Activated CD4-positive, alpha-beta T cell treated with anti-CD3 and anti-CD28 coated beads, Interleukin-2, amount 50 U/mL, for 4 hours (primary cell): Measurements from ENCODE around the gene PTOV1.

Experiments used
- DNase-seq, 2 experiments: peaks; one replicate each; pipeline ENCODE4 v3.0.0-alpha.2; 2020

The PTOV1 gene

GRCh38 chr19:49877020-49877878, 26.3 kb downstream of the PTOV1 start, which contains the start of the genes AKT1S1 and TBC1D17:
AKT1S1 (minus strand) TSS chr19:49877355; CDS start chr19:49873295, 4,060 bp downstream.
TBC1D17 (plus strand) TSS chr19:49877702; CDS start chr19:49877724, 22 bp downstream.
- peak; percentile 95 to 98 for DNase-seq

DNA sequence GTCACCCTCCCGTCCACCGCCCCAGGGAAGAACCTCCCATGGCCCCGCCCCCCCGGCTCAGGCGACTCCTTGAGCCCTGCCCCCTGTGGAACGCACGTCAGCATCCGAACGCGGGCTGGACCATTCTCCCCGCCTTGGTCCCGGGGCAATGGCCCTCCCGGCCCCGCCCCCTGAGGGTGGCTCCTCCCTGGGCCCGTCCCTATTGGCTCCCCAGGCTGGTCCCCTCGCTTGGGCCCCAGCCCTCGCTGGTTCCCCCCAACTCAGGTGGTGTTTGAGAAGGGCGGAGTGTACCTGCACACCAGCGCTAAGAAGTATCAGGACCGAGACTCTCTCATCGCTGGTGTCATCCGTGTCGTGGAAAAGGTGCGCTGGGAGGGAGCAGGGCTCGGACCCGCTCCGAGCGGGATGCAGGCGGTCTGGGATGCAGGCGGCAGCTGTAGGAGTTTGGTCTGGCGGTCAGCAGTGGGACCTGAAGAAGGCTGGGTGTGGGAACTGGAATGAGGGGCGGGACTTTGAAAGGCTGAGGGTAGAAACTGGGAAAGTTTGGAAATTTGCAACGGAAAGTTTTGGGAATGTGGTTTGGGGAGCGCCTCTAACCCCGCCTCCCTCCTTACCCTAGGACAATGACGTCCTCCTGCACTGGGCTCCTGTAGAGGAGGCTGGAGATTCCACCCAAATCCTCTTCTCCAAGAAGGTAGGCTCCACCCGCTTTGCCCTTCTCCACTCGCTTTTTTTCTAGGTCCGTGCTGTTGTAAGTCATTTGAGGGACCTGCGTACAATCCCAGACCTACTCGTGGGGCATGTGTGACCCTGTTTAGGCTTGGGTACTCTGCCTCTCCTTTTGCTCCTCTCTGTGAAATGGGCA, 27.2 kb downstream of the PTOV1 start:
- peak; percentile 96 for DNase-seq

DNA sequence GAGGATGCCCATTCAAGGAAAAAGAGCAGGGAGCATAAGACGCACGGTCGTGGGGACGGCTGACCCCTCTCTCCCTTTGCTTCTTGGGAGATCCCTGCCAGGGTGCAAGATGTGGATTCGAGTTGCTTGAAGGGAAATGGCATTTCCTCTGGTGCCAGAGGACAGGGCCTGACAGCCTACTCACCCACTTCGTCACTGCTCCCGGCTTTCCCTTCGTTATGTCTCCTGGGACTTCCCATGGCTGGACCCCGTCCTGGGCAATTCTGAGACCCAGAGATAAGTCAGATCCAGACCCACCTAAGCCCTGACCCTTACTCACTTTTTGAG, 27.7 kb downstream of the PTOV1 start:
- no peak for DNase-seq

DNA sequence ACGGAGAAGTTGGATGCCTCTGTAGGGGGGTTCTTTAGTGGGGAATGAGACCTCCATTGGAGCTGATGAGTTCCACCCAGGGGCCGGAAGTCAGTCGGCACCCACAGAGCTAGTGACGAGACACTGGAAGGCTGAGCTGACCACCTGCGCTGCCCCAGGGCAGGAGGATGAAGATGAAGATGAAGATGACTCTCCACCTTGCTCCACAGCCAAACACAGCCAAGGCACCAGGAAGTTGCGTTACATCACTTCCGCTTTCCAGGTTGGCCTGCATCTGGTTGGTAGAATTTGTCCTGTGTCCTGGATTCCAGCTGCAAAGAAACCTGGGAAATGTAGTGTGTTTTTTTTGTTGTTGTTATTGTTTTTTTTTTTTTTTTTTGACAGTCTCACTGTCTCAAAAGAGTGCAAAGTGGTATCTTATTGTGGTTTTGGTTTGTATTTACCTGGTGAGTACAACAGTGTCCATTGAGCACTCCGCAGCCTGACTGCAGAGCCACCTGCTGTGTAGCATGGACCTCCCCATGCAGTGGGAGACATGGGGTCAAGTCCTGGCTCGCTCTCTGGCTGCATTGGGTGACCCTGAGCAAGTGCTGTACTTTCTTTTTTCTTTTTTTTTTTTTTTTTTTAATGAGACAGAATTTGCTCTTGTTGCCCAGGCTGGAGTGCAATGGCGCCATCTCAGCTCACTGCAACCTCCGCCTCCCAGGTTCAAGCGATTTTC, 28.4 kb downstream of the PTOV1 start:
- no peak for DNase-seq

DNA sequence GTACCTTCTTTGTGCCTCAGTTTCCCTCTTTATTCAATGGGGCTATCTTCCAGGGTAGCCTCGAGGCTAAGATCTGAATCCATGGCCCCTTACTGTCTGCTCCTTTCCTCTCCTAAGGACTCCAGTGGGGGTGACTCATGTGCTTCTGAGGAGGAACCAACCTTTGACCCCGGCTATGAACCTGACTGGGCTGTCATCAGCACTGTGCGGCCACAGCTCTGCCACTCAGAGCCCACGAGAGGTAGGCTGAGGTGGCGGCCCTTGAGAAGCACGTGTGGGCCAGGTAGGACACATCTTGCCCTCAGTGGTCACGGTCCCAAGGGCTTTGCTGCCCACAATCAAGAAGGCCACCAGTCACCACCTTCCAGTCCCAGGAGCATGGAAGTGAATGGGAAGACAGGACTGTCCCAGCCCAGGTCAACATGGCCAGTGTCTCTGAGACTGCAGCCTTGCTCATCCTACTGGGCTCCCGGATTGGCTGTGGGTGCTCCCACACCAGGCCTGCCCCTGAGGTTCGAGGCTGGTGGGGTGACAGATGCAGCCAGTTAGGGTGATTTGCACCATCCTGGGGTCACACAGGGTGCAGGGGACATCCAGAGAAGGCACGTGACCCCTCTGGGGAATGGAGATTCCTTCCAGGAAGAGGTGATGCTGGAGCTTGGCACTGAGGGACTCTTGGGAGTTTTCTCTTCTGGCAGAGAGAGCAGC, 29.4 kb downstream of the PTOV1 start:
- no peak for DNase-seq

GRCh38 chr19:49881186-49881585, 30.2 kb downstream of the PTOV1 start:
- DNase-seq = no peak

GRCh38 chr19:49881672-49882394, 30.9 kb downstream of the PTOV1 start:
- DNase-seq = no peak

DNA sequence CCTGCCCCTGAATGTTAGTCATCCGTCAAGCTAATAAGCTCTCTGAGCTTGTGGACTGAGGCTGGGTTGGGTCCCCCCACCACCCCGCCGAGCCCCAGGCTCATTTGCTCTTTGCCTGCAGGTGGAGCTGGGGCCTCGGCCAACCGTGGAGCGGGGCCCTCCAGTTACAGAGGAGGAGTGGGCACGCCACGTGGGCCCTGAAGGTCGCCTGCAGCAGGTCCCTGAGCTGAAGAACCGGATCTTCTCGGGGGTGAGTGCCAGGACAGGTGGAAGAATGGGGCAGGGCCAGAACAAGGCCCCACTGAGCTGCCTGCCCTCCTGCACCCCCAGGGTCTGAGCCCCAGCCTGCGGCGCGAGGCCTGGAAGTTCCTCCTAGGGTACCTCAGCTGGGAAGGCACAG, 31.7 kb downstream of the PTOV1 start:
- no peak for DNase-seq

DNA sequence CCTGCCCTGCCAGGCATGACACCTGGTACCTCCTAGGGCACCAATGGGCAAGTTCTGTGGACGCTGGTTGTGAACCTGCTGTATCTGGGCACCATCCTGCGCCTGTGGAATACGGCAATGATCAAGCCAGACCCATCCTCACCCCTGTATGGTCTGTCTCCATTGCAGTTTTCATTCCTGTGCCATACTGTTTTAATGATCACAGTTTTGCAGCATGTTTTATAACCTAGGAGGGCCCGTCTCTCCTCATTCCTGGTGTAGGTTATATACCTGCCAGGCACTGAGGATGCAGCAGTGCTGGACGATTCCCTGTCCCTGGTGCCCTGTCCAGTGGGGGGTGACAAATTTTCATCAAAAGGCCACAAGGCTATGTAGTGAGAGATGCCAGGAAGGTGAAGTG, 32.1 kb downstream of the PTOV1 start:
- DNase-seq = no peak

- DNase-seq = no peak
Observed at GRCh38 chr19:49884109-49884508, 33.1 kb downstream of the PTOV1 start.

GRCh38 chr19:49884760-49885159, 33.8 kb downstream of the PTOV1 start:
- DNase-seq = no peak

DNA sequence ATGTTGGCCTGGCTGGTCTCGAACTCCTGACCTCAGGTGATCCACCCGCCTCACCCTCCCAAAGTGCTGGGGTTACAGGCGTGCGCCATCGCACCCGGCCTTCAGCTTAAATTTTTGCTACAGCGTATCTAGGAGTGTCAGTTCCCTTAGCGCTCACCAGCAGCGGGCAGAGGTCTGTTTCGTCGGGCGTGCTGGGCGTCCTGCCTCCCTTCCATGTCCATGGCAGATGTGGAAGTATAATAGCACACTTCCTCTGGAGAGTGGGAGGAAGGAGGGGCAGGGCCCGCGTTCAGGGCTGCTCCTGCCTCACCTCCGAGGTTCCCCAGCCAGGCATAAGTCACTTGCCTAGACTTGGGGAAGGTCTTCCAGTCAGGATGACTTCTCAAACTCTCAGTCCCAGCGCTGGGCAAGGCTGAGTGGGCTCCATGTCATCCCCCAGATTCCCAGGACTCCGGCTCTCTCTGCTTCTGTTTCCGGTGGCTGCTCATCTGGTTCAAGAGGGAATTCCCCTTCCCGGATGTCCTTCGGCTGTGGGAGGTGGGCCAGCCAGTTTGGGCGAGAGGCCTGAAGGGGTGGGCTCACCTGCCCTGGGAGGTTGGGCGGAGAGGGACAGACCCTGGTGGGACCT, 36.2 kb downstream of the PTOV1 start:
- no peak for DNase-seq

DNA sequence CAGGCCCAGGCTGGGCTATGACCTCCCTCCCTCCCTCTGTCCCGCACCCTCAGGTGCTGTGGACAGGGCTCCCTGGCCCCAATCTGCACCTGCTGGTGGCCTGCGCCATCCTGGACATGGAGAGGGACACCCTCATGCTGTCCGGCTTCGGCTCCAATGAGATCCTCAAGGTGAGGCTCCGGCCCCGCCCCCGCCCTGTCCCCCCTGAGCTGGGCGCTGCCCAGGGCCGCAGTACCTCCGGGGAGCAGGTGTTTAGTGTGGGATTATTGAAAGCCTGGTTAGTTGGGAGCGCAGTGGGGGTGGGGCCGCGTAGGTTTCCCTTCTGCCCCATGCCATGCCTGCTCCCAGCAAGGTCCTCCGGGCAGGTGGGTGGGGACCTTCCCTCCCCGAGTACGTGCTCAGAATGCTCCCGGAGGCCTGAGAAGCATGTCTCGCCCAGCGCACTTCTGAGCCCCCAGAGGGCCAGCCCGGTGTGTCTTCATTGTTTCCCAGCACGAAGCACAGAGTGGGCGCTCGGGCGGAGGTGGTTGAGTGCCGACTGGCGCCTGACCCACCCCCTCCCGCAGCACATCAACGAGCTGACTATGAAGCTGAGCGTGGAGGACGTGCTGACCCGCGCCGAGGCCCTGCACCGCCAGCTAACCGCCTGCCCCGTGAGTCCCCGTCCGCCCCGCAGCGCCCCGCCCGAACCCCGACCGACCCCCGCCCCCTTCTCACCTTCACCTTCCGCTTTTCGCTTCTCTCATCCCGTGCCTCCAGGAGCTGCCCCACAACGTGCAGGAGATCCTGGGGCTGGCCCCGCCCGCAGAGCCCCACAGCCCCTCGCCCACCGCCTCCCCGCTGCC, 36.9 kb downstream of the PTOV1 start:
- DNase-seq = no peak

DNA sequence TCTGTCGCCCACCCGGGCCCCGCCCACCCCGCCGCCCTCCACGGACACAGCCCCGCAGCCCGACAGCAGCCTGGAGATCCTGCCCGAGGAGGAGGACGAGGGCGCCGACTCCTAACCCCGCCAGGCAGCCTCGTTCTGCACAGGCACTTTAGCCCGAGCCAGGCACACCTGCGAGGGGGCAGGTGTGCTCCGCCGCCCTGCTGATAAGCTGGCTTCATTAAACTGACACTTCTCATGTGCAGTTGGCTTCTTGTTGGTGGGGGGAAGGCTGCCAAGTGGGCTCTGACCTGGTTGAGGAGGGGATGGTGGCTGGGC, 37.5 kb downstream of the PTOV1 start:
- no peak for DNase-seq

- DNase-seq = no peak
Observed at GRCh38 chr19:49889038-49889686, 38.2 kb downstream of the PTOV1 start.

- peak; percentile 62 to 64 for DNase-seq
Observed at GRCh38 chr19:49889687-49890348, 38.9 kb downstream of the PTOV1 start.

GRCh38 chr19:49890349-49891311, 39.7 kb downstream of the PTOV1 start:
- DNase-seq = peak; percentile 65 to 69

- DNase-seq = no peak
Observed at GRCh38 chr19:49891393-49891792, 40.4 kb downstream of the PTOV1 start.
